BJ (cell line): ENCODE measurements around the gene DBNDD2. TPM values are rescaled to one million over a fixed set of nuclear protein-coding genes. Genes with fewer than 3 reads are reported as not detected.
A peak's percentile ranks its signal among the peaks of the same experiment; 100 is the strongest.

ENCODE experiments used
- CTCF ChIA-PET: fragments of 350-600 bp; formaldehyde crosslinking; extraction: SDS; loops from one replicate; lab custom pipeline; 2021; ENCODE audit warnings: antibody characterized with exemption, inconsistent platforms; lab: Yijun Ruan, JAX
- POLR2A ChIA-PET: fragments of 300-600 bp; sonication (Branson Sonifier 250); formaldehyde crosslinking; extraction: SDS; loops from one replicate; lab custom pipeline; 2021; ENCODE audit warnings: antibody characterized with exemption; lab: Charles Lee
- DNase-seq: peaks from one replicate; pipeline ENCODE4 v3.0.0-alpha.2; 2011; ENCODE audit warnings: low read depth
- H3K27me3 ChIP-seq: 2 replicates; pipeline ENCODE4 v1.6.0; 2011; ENCODE audit warnings: low read length; ENCODE audit not compliant: control insufficient read depth, insufficient read depth
- H3K36me3 ChIP-seq: 2 replicates; pipeline ENCODE4 v1.5.1; 2011; ENCODE audit warnings: low read length; ENCODE audit not compliant: control insufficient read depth, insufficient read depth
- H3K4me3 ChIP-seq: 2 replicates; pipeline ENCODE4 v1.5.1; 2011; ENCODE audit warnings: low read depth, mild to moderate bottlenecking, control low read depth, low read length
- polyA plus RNA-seq: library from polyadenylated mRNA; depleted of rRNA; stranded (reverse); fragments of >200 nt; gene quantifications from 2 replicates; pipeline ENCODE4 v1.2.3, GENCODE V29; 2011
- TF ChIP-seq, protein P1 (sequence below): IDR thresholded peaks from 2 replicates; pipeline ENCODE4 v1.5.1; 2011; ENCODE audit warnings: low read depth, mild to moderate bottlenecking, control low read depth, inconsistent platforms, low read length, moderate library complexity; ENCODE audit not compliant: insufficient read depth

The DBNDD2 gene
- polyA plus RNA-seq, 1 experiment, result 77.0 TPM

DNA sequence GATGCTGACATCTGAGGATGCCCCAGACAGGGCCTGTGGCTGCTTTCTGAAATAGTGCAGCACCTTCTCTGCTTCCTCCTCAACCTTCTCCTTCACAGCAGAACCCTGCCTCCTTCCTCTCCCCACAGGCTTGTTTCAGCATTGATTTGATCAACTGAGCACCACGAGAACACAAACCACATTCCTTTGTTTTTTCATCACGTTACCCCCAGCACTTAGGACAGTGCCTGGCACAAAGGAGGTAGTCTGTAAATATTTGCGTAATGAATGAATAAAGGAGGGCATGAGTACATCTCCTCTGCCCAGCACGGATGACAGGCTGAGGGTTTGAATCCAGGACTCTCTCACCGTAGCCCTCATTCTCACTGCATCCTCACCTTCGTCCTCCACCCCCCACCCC lies 40.2 kb downstream of the DBNDD2 start:
- H3K36me3 ChIP-seq, result no peaks in the 10 kb centered on the region
- TF ChIP-seq, protein P1, sequence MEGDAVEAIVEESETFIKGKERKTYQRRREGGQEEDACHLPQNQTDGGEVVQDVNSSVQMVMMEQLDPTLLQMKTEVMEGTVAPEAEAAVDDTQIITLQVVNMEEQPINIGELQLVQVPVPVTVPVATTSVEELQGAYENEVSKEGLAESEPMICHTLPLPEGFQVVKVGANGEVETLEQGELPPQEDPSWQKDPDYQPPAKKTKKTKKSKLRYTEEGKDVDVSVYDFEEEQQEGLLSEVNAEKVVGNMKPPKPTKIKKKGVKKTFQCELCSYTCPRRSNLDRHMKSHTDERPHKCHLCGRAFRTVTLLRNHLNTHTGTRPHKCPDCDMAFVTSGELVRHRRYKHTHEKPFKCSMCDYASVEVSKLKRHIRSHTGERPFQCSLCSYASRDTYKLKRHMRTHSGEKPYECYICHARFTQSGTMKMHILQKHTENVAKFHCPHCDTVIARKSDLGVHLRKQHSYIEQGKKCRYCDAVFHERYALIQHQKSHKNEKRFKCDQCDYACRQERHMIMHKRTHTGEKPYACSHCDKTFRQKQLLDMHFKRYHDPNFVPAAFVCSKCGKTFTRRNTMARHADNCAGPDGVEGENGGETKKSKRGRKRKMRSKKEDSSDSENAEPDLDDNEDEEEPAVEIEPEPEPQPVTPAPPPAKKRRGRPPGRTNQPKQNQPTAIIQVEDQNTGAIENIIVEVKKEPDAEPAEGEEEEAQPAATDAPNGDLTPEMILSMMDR, result no peak
- DNase-seq, result no peak
- no peak overlapping the region for H3K4me3 ChIP-seq
- ChIA-PET POLR2A (no interaction called here), CTCF (interaction anchor here (1.2 to 3.2 kb wide), 2 partner anchors 12 to 129 kb away, joined by 3 to 21 read pairs; no protein-coding TSS in a partner anchor)
- peaks cover 9% of the 10 kb centered on the region for H3K27me3 ChIP-seq

DNA sequence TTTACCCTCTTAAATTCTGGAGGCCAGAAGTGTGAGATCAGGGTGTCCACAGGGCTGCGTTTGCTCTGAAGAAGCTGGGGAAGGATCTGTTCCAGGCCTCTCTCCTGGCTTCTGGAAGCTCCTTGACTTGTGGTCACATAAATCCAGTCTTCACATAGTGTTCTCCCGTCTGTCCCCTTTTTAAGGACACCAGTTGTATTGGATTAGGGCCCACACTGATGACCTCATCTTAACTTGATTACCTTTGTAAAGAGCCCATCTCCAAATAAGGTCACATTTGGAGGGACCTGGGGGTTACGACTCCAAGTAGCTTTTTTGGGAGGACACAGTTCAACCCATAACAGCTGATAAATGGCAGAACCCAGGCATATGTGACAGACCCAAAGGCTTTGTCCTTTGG lies 41.4 kb downstream of the DBNDD2 start:
- H3K27me3 ChIP-seq, result peaks cover 10% of the 10 kb centered on the region
- DNase-seq, result no peak
- ChIA-PET POLR2A (no interaction called here), CTCF (interaction anchor here (0.7 to 3.2 kb wide), 12 partner anchors 12 to 302 kb away, joined by 3 to 39 read pairs (median 6); partner anchors contain the start of gene SYS1)
- no peaks in the 10 kb centered on the region for H3K36me3 ChIP-seq
- no peak overlapping the region for H3K4me3 ChIP-seq
- TF ChIP-seq, protein P1, result no peak

DNA sequence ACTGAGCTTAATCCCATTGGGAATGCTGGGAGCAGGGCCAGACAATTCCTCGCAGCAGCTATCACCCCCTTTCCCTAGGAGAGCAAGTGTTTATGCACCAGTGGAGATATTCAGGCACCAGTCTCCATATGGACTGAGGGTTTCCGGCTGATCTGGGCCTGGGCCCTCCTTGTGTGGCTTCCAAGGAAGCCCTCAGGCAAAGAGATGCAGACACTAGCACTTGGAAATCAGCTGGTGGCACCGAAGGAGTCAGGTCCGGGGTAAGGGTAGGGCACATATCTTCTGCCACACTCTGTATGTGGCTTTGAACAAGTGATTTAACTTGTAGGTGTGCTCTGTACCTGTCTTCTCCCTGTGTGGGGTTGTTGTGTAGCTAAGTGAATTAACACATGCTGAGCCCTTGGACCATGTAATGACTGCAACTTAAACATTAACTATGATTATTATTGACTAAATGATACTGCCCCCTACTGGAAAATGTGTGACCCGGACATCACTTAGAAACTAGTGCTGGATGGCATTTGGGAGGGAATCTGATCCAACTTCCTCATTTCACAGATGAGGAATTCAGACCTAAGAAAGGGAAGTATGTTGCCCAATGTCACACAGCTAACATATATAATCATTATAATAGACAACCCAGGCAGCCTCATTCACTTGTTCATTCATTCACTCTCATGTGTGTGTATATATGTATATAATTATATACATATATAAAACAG lies 42.2 kb downstream of the DBNDD2 start:
- Histone ChIP-seq H3K4me3 (no peak overlapping the region), H3K36me3 (no peaks in the 10 kb centered on the region), H3K27me3 (peaks cover 8% of the 10 kb centered on the region)
- ChIA-PET CTCF (interaction anchor here (0.7 to 3.2 kb wide), 16 partner anchors 11 to 301 kb away, joined by 3 to 39 read pairs (median 4); partner anchors contain the start of gene SYS1), POLR2A (no interaction called here)
- no peak for DNase-seq
- TF ChIP-seq, protein P1, result peak; percentile 55

DNA sequence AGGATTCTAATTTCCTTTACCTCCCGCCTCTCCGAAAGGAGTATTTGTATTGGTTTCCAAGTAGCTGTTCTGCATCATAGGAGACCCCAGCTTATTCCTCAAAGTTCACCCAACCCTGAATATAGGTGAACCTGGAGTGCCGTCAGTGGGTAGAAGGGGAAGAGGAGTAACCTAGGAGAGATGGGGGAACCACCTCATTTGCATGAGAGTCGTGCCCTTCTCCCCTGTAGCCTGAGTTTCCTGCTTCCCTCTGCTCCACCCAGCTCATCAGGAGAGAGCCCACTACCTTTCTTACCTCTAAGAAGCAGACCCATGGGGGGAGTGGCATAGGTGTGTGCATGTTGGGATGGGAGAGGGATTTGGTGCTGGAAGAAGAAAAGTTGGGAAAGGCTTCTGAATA lies 44.1 kb downstream of the DBNDD2 start:
- ChIA-PET CTCF (interaction anchor here (0.5 to 4.6 kb wide), 7 partner anchors 11 to 529 kb away, joined by 3 to 20 read pairs (median 3); no protein-coding TSS in a partner anchor), POLR2A (no interaction called here)

More for the DNA sequence above, 44.1 kb downstream of the DBNDD2 start:
- Histone ChIP-seq H3K27me3 (peaks cover 9% of the 10 kb centered on the region), H3K4me3 (no peak overlapping the region), H3K36me3 (no peaks in the 10 kb centered on the region)
- no peak for DNase-seq
- TF ChIP-seq, protein P1, result no peak
